ENCODE measurements around the gene PHF13.
"Not testable (repeated sequence)": the region's sequence is repeated elsewhere in the genome, so short reads cannot be mapped to it uniquely, and the experiment has no call there.

Gene PHF13

DNA sequence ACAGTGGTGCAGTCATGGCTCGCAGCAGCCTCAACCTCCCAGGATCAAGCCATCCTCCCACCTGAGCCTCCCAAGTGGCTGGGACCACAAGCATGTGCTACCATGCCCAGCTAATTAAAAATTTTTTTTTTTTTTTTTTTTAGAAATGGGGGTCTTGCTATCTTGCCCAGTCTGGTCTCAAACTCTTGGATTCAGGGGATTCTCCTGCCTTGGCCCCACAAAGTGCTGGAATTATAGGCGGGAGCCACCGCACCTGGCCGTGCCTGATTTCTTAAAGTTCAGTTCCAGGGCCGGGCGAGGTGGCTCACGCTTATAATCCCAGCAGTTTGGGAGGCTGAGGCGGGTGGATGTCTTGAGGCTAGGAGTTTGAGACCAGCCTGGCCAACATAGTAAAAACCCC is 17.5 kb downstream of the PHF13 start:
- no peak for DNase-seq (ENCODE audit: low spot score)

DNA sequence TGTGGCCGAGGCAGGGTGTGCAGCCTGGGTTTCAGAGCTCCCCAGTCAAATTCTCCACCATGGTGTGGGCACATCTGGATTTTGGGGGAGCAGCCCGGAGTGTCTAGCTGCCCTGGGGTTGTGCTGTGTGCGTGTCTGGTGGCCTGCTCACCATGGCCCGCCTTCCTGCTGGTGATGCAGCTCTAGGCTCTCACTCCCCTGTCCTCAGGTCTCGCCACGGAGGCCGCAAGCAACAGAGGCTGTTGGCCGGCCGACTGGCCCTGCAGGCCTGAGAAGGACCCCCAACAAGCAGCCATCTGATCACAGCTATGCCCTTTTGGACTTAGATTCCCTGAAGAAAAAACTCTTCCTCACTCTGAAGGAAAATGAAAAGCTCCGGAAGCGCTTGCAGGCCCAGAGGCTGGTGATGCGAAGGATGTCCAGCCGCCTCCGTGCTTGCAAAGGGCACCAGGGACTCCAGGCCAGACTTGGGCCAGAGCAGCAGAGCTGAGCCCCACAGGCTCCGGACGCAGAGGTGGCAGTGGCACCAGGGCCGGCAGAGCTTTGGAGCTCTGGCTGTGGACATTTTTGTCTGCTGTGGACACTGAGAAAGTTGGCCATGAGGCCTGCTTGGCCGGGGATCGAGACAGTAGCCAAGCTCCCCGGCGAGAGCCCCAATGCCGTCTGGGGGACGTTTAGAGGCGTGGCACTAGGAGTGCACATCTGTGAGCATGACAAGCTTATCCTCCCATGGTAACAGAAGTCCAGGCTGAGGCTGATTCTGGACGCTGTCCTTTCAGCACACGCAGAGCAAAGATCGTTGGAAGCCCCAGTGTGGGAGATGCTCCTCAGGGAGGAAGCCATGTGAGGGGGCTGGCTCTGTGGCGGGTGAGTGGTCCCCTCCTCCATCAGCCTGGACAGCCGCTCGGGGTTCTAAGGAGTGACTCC is 19.3 kb downstream of the PHF13 start:
- DNase-seq (ENCODE audit: low spot score): no peak

DNA sequence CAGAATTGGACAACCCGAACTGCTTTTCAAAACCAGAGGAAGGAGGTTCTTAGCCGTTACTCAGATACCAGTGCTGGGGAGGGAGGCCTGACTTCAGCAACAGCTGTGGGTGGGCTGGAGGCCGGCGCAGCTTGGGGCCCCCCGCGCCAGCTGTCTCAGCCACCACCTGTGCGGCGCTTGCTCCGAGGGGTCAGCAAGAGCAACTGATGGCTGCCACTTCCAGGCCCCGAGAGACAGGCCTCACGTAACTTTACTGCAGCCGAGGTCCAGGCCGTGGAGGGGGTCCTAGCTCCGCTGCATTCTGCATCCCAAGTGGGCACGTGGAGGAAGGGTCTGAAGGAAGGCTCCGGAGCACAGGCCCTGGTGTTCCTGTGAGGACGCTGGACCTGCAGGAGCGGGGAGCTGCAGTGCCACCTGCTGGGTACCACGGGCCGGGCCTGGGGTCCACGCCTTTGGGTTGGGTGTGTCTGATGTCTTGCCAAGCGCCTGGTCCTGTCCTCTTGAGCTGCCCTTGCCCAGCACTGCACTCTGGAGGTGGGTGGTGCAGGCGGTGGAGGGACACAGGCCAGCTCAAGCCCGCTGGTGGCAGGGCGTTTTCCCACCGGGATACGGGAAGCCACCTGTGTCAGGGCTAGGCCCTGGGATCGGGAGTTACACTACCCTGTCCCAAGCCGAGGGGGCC is 21.0 kb downstream of the PHF13 start:
- DNase-seq (ENCODE audit: low spot score): peak; percentile 83

DNA sequence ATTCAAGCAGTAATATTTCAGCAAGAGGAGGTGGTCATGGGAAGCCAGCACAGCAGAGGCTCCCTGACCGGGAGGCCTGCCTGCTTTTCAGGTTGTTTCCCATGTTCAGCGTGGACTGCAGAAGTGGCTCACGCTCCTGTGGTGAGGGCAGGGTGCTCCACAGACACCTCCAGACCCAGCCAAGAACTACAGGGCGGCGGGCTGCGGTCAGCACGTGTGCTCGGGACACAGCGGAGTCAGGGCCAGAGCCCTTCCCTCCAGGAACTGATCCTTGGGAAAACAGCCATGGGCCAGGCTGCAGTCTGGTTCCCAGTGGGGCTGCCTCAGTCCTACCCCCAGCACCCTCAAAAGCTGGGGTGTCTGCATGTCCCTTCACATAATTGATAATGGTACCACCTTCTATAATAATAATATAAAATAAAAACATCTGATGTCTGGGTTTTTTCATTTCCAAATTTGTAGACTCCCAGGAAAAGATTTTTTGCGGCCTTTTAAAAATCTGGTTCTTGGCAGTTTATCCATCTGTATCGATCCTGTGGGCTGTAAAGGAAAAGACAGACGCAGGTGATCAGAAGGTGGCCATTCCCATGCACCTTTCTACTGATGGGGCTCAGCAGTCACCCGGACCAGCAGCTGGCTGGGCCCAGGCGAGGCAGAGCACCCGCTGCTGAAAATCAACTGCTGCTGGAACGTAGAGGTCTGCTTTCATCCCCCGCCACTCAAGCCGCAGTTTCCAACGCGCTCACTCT is 21.8 kb downstream of the PHF13 start:
- no peak for DNase-seq (ENCODE audit: low spot score)

DNA sequence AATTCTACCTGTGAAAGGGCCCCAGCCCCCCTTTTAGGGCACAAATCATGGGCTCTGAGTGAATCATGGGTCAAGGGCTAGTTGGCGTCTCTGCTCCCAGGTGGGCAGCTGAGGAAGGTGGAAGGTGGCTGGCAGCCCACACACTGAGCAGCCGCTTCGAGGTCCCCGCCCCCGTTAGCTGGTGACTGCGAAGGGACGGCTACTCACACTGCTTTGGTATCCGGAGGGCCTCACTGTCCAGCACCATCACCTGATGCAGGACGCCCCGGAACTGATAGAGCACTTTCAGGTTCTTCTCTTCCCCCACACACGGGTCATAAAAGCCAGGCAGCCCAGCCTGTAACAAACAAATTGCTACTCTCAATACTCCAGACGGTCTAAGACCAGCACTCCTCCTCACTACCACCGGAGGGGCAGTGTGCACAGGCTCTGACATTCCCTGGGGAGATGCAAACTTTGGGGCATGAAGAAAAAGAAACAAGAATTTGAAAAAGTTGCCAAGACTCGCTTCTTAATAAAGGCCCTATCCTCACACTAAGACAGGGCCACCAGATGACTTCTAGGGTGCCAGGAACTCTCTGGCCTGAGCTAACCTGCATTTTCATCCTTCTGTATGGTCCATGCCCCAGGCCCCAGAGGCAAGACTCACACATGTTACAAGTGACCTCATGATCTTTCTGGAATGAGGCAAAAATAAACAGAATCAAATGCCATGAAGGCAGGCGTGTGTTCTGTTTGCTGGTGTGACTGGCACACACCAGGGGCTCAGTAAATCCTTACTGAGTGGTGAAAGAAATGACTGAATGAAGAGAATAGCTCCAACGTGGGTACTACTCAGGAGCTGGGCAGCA is 22.6 kb downstream of the PHF13 start:
- no peak for DNase-seq (ENCODE audit: low spot score)

DNA sequence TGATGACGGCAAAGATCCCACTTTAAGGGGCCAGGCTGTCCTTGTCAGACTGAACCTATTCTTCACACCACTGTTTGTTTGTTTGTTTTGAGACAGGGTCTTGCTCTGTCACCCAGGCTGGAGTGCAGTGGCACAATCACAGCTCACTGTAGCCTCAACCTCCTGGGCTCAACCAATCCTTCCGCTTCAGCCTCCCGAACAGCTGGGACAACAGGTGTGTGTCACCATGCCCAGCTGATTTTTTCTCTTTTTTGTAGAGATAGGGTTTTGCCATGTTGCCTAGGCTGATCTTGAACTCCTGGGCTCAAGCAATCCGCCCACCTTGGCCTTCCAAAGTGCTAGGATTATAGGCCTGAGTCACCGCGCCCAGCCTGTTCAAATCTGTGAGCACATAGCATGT is 23.2 kb downstream of the PHF13 start:
- not testable (repeated sequence) for DNase-seq (ENCODE audit: low spot score)

DNA sequence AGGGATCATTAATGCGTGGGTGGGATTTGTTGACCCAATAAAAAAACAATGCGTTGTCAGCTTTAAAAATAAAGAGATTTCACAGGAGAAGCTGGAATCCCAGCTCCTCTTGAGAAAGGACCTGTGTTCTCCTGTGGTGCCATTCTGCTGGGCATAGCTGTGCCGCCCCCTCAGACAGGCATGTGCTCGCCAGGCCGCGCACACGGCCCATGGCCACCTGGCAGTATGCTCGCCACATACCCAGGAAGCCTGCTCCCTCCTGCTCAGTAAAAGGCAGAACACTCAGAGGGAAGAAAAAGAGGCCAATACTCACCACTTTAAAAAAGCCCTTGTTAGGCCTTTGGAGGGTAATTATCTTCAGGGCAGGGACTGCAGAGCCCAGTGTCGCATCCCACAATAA is 24.2 kb downstream of the PHF13 start:
- DNase-seq (ENCODE audit: low spot score): no peak

DNA sequence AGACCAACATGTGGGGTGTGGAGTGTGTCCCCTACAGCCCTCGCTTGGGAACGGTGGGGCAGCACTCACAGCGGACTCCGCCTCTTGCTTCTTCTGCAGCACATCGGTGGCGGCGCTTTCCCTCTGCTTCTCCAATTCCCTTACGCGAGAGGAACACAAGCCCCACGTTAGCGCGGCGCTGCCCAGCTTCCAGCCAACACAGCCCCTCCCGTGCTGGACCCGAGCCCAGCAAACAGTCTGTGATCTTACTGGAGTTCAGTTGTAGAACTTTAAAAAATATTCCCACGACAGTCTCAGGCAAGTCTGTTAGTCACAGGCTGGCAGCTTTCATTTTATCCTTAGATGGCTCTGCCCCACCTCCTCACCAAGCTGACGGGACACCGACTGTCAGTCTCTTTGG is 24.7 kb downstream of the PHF13 start:
- DNase-seq (ENCODE audit: low spot score): no peak

DNA sequence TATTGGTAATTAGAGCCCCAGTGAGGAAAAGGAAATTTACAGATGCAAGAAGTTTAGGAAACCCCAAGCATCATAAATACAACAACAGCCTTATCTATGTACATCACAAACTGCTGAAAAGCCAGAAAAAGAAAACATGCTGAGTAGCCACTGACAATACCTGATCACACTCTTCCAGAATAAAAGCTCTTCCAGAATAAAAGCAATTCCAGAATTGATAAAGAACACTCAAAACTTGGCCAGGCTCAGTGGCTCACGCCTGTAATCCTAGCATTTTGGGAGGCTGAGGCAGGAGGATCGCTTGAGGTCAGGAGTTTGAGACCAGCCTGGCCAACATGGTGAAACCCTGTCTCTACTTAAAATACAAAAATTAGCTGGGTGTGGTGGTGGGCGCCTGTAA is 27.3 kb downstream of the PHF13 start:
- not testable (repeated sequence) for DNase-seq (ENCODE audit: low spot score)

DNA sequence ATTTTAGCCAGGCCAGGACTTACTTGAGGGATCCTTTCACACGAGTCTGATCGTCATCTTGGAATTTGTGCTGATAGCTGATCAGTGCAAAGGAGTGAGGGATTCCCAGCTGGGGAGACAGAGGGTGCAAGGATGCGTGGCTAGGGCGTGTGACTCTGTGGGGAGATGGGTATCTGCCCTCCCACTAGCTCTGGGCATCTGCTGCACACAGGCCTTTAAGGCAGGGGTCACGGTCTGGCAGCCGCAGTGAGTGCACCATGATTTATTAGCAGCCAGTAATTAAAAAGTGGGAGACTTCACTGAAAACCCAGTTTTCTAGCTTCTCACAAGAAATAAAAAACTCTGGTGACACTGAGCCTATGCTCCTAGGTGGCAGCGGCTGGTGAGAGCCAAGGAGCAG is 31.5 kb downstream of the PHF13 start:
- no peak for DNase-seq (ENCODE audit: low spot score)

DNA sequence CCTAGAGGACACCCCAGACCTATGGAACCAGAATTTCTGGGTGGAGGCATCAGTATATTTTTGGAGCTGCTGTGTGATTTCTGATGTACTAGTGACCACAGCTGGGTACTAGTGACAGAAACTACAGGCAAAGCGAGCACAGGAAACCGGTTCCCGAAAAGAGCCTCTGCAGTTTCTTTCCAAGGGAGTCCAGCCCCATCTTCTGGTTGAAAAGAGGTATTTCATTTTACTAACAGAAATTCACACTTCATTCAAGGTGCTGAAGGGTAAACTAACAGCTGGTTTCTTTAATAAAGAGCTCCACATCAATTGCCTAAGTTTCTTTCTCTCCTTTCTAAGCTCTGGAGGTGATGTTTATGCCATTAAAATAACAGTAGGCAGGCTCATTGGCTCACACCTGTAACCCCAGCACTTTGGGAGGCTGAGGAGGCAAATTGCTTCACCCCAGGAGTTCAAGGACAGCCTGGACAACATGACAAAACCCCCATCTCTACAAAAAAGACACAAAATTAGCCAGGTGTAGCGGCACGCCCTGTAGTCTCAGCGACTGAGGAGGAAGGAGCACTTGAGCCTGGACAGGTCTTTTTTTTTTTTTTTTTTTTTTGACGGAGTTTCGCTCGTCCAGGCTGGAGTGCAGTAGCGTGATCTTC is 33.1 kb downstream of the PHF13 start:
- peak; percentile 57 for DNase-seq (ENCODE audit: low spot score)

DNA sequence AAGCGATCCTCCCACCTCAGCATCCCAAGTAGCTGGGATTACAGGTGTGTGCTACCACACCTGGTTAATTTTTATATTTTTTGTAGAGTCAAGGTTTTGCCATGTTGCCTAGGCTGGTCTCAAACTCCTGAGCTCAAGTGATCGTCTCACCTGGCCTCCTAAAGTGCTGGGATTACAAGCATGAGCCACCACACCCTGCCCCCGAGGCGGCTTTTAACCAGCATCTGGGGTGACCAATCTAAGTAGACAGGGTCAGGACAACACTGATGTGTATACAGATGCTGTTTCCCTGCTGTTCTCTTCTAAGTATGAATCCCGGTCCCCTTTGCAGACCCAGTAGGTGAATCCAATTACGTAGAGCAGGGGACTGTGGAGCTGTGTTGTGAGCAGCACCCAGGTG is 35.0 kb downstream of the PHF13 start:
- DNase-seq (ENCODE audit: low spot score): no peak

DNA sequence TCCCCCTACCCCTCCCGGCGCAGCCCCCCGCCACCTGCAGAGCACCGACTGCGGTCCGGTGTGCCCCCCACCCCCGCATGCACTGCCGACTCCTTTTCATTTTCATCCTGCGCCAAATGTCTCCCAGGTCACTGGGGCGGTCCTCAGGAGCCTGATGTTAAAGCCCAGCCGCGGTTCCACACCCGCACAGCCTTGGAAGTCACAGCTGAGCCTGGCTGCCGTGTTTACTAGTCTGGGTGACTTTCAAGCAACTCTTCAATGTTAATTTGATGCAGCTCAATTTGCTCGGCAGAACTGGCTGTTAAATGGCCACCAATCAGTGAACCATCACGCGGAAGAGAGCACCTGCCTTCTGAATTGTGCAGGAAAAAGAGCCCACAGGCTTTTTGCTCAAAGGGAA is 38.4 kb downstream of the PHF13 start:
- no peak for DNase-seq (ENCODE audit: low spot score)

DNA sequence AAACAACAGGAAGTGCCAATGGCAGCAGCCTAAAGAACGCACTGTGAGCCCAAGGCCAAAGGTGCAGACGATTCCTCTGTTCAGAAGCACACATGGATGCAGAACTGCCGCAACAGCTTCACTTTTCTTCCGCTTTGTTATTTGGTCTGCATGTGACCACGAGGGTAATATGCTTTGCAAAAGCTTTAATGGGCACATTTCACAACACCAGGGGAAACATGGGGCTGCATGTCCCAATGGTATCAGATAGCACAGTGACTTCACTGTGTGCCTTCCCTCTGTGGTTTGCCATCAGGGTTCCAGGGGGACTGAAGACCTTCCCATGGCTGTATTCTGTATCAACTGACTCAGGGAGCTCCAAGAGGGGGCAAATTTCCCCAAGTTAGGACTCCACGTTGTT is 39.5 kb downstream of the PHF13 start:
- DNase-seq (ENCODE audit: low spot score): no peak

DNA sequence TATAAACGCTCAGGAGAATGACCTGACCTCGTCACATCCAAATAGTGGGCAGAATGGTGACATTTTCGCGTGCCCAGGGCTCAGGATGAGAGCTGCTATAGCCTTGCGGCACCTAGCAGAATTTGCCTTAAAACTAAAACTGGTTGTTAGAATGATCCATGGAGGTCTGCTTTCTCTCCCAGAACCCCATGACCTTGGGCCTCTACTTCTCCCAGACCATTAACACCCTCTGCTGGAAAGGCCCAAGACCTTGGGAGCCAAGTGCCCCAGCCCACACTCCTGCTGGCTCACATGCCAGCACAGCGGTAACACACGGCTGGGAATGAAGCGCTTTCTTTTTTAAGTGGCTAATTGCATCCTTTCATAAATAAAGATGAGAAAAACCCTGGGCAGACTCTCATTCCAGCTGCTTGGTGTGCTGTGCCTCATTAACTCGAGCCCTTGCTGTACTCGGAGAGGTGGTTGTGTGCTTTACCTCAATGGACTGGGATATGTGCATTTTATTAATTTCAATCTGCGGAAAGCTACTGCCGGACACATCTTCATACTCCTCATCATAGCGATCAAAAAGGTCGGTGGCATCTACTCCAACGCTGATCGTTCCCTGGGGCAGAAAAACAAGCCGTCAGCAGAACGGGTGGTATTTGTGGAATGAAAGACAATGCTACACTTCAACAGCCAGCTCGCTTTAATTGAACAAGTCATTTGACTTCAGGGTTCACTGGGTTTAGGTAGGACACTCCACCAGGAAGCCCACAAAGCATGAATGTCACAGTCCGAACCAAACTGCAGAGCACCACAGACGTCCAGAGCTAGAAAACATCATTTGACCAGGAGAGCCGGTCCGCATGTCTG is 40.1 kb downstream of the PHF13 start:
- no peak for DNase-seq (ENCODE audit: low spot score)

DNA sequence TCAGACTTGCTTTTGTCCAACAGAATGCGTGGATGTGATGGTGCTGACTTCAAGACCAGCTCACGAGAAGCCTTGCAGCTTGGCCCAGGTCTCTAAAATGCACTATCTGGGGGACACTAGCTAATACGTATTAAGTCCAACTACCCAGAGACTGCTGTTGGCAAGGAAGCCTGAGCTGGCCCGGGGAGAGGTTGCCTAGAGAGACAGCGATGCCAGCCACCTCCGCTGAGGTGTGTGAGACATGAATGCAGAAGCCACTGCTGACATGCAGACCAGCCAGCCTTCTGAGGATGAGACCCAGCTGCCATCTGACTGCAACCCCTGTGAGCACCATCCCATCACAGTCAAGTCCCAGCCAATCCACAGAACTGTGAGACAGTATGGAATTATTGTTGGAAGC is 43.6 kb downstream of the PHF13 start:
- no peak for DNase-seq (ENCODE audit: low spot score)

DNA sequence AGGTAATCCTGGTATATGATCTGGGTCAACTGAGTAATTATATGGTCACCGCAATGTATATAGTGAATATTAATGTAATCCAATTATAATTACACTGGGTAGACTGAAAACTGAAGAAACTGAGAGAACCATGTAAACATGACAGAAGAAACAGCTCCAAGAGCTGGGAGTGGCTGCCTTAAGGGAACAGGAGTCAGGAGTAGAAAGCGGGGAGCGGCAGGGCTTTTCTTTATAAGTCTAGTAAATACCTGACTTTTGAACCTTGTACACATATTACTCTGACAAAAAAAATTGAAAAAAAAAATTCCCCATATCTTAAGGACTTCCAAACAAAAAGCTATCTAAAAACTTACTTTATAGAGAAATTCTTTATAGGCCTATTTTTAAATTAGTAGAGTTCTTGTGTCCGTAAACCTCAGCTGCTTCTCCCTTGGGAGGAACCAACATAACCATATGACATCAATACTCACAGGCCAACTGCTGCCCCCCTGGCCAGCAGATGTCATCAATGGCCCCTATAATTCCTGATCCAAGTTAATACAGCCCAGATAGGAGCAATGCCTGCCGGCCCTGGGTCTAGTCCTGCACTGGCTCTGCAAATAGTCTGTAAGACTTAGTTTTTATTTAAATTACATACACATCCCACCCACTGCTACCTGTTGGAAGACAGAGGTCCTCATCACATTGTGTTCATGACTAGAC is 45.0 kb downstream of the PHF13 start:
- DNase-seq (ENCODE audit: low spot score): no peak

DNA sequence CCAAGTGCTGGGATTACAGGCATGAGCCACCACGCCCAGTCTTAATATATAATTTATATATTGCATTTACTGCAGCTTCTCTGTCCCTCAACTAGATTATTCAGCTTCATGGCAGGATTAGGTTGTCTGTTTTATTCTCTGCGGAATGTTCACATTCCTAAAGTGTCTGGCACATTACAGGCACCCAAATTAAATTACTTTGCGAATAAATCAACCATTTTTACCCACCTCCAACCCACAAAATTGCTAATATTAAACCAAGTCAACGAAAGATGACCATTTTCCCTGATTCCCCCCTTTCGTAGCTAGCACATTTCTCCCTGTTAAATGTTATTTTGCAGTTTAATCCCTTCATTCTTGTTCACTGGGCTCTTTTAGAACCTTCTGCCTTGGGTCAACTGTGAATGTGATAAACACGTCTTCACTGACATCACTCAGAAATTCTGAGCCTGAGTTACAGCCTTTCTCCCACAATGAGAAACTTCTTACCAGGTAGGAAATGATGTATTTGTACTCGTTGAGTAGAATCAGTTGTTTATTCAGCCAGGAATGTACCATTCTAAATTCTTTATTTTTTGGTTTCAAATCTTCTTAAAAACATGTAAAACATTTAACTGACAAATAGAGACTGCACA is 47.0 kb downstream of the PHF13 start:
- DNase-seq (ENCODE audit: low spot score): no peak

DNA sequence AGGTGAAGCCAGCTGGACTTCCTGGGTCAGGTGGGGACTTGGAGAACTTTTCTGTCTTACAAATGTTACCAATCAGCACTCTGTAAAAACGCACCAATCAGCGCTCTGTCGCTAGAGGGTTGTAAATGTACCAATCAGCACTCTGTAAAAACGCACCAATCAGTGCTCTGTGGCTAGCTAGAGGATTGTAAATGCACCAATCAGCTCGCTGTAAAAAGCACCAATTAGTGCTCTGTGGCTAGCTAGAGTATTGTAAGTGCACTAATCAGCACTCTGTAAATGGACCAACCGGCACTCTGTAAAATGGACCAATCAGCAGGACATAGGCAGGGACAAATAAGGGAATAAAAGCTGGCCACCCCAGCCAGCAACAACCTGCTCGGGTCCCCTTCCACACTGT is 48.9 kb downstream of the PHF13 start:
- DNase-seq (ENCODE audit: low spot score): not testable (repeated sequence)

Measured in D341Med (cell line).